G401.6 (cell line): Measurements from ENCODE around the gene GNAZ.

Experiments
- FAIRE-seq: peaks from 2 replicates; lab custom pipeline; 2012; peaks lifted over from hg19 to GRCh38; lab: Jason Lieb, UNC

The GNAZ gene

GRCh38 chr22:23094260-23094659 is 23.9 kb downstream of the GNAZ start:
- FAIRE-seq = no peak

GRCh38 chr22:23094695-23095681 is 24.7 kb downstream of the GNAZ start:
- FAIRE-seq = no peak

GRCh38 chr22:23095733-23096342 is 25.5 kb downstream of the GNAZ start:
- FAIRE-seq = no peak

GRCh38 chr22:23097412-23098229 is 27.3 kb downstream of the GNAZ start:
- FAIRE-seq = no peak

- FAIRE-seq = no peak
These were observed 27.9 kb downstream of the GNAZ start for GRCh38 chr22:23098230-23098705.

GRCh38 chr22:23098718-23099530 is 28.6 kb downstream of the GNAZ start:
- no peak for FAIRE-seq

GRCh38 chr22:23099531-23099804 is 29.1 kb downstream of the GNAZ start:
- FAIRE-seq = no peak

- FAIRE-seq = no peak
These were observed 29.9 kb downstream of the GNAZ start for GRCh38 chr22:23100124-23100801.

GRCh38 chr22:23101524-23101923 is 31.2 kb downstream of the GNAZ start:
- FAIRE-seq = no peak

GRCh38 chr22:23102002-23102655 is 31.8 kb downstream of the GNAZ start:
- no peak for FAIRE-seq

GRCh38 chr22:23102776-23103175 is 32.5 kb downstream of the GNAZ start:
- FAIRE-seq = no peak

- no peak for FAIRE-seq
These were observed 33.1 kb downstream of the GNAZ start for GRCh38 chr22:23103199-23103954.

- no peak for FAIRE-seq
These were observed 34.1 kb downstream of the GNAZ start for GRCh38 chr22:23104187-23104971.

- no peak for FAIRE-seq
These were observed 35.0 kb downstream of the GNAZ start for GRCh38 chr22:23105304-23105703.

GRCh38 chr22:23105919-23106318 is 35.6 kb downstream of the GNAZ start:
- FAIRE-seq = no peak

GRCh38 chr22:23106344-23106743 is 36.0 kb downstream of the GNAZ start:
- no peak for FAIRE-seq

GRCh38 chr22:23106906-23107367 is 36.6 kb downstream of the GNAZ start:
- FAIRE-seq = no peak

- no peak for FAIRE-seq
These were observed 37.3 kb downstream of the GNAZ start for GRCh38 chr22:23107487-23108248.
